ENCODE results near the gene CNTNAP2. TPM values are rescaled to one million over a fixed set of nuclear protein-coding genes. Genes with fewer than 3 reads are reported as not detected.

CNTNAP2 gene
- total and polyA plus RNA-seq, 7 donors, result 0.60 to 2.4 (median 1.7) TPM

DNA sequence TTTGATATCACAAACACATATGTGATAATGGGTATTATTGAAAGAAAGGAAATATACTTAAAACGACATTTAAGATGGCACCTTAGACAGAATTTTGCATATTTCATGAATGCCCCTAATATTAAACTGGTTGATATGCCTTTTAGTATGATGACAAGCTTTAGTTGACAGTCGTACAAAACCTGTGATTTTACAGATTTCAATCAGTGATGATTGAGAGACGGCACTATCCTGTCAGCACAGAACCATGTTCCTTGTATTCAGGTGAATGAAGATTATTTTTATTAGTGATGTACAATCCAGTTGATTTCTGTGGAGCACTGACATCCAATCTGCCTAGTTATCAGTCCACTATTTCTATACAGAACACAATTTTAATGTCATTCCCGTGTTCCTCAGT is 333.0 kb downstream of the CNTNAP2 start:
- DNase-seq, result no peak
- 78 to 82% methylated on average over 4 of the region's 4 CpGs for WGBS, 2 donors
- Histone ChIP-seq H3K4me1 (no peaks in the 10 kb centered on the region), H3K27ac (no peak overlapping the region), H3K9me3 (no peaks in the 10 kb centered on the region), H3K36me3 (no peaks in the 10 kb centered on the region), H3K27me3 (no peaks in the 10 kb centered on the region), H3K4me3 (no peak overlapping the region)
- intact Hi-C loops (cut with DNase I), result no loop called here
- TF ChIP-seq POLR2AphosphoS5 (IDR thresholded peaks at IDR 0.05), result no peak
- TF ChIP-seq POLR2A (IDR thresholded peaks at IDR 0.05), result no peak
- TF ChIP-seq, protein P1, sequence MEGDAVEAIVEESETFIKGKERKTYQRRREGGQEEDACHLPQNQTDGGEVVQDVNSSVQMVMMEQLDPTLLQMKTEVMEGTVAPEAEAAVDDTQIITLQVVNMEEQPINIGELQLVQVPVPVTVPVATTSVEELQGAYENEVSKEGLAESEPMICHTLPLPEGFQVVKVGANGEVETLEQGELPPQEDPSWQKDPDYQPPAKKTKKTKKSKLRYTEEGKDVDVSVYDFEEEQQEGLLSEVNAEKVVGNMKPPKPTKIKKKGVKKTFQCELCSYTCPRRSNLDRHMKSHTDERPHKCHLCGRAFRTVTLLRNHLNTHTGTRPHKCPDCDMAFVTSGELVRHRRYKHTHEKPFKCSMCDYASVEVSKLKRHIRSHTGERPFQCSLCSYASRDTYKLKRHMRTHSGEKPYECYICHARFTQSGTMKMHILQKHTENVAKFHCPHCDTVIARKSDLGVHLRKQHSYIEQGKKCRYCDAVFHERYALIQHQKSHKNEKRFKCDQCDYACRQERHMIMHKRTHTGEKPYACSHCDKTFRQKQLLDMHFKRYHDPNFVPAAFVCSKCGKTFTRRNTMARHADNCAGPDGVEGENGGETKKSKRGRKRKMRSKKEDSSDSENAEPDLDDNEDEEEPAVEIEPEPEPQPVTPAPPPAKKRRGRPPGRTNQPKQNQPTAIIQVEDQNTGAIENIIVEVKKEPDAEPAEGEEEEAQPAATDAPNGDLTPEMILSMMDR (IDR thresholded peaks at IDR 0.05), result no peak
- TF ChIP-seq EP300 (IDR thresholded peaks at IDR 0.05), result no peak

DNA sequence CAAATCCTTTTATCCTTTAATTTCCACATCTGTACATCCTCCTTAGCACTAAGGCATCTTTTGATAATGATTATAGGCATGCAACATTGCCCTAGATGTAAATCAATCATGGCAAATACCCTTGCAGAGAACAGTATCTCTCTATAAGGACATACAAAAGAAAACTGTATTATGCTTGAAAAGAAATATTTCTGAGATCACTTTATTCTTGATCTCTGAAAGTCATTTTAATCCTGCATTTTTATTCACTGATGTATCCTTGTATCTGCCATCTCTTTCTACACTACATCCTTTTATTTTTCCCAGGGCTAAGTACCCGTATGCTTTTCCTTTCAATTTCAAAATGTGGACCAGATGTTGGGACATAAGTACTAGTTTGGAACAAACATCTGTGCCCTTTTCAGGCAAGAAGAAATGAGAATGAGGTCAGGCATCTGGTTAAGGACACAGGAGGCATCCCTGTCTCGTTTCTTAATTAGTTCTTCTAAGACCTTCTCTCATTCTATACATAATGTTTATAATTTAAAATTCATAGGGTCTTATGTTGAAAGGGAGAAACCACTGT is 338.6 kb downstream of the CNTNAP2 start:
- TF ChIP-seq POLR2AphosphoS5 (IDR thresholded peaks at IDR 0.05), result no peak
- TF ChIP-seq, protein P1 (IDR thresholded peaks at IDR 0.05), result no peak
- no peak for TF ChIP-seq EP300 (IDR thresholded peaks at IDR 0.05)
- no peak for TF ChIP-seq POLR2A (IDR thresholded peaks at IDR 0.05)
- Histone ChIP-seq H3K27ac (no peak overlapping the region), H3K27me3 (no peaks in the 10 kb centered on the region), H3K9me3 (no peaks in the 10 kb centered on the region), H3K4me3 (no peak overlapping the region), H3K4me1 (no peaks in the 10 kb centered on the region), H3K36me3 (no peaks in the 10 kb centered on the region)
- WGBS, 2 donors, result 45 to 64% methylated on average over 2 of the region's 2 CpGs
- no peak for DNase-seq
- intact Hi-C loops (cut with DNase I), result no loop called here

DNA sequence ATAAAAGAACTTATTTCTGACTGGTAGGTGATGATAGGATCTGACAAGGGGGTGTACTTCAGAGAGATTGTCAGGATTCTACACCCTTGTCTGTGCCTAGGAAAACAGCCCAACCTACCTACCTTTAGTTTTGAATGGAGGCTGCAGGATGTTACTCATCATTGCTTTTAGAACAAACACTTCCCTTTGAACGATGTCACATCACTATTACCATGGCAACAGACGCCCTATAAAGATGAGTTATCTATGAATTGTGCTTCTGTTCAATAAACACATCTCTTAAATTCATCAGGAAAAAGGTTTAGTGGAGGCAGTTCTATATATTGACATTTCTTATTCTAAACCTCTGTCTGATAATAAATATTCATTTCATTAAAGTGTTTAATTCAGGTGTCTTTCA is 362.4 kb downstream of the CNTNAP2 start:
- Histone ChIP-seq H3K27me3 (no peaks in the 10 kb centered on the region), H3K9me3 (no peaks in the 10 kb centered on the region), H3K27ac (no peak overlapping the region), H3K4me1 (no peaks in the 10 kb centered on the region), H3K4me3 (no peak overlapping the region), H3K36me3 (no peaks in the 10 kb centered on the region)
- TF ChIP-seq POLR2A (IDR thresholded peaks at IDR 0.05), result no peak
- intact Hi-C loops (cut with DNase I), result no loop called here
- no peak for DNase-seq
- WGBS, 2 donors, result 38 to 44% methylated on average over 2 of the region's 2 CpGs

DNA sequence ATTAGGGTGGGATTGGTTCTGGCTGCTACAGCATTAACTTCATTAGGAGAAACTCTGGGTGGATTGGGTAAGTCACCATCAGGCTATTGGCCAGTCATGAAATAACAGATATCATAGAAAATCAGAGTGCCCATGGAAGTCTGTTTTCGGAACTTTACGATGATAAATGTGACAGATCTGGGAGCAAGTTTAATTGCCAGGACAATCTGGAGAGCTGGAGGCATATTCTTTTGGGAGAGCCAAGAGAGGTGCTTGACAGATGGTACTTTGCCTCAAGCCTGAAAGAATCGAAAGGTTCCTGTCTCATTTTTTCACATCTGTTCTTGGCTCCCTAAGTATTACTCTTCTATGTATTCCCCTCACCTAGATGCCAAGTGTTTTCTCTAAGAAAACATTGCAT is 369.9 kb downstream of the CNTNAP2 start:
- 92 to 96% methylated on average over 3 of the region's 3 CpGs for WGBS, 2 donors
- no peak for DNase-seq
- H3K4me1 ChIP-seq, result no peaks in the 10 kb centered on the region
- peaks cover 0 to 3% (median 0%) of the 10 kb centered on the region in 4 donors for H3K9me3 ChIP-seq
- H3K27me3 ChIP-seq, result no peaks in the 10 kb centered on the region
- intact Hi-C loops (cut with DNase I), result no loop called here
- TF ChIP-seq POLR2AphosphoS5 (IDR thresholded peaks at IDR 0.05) (no peak), POLR2A (IDR thresholded peaks at IDR 0.05) (no peak), EP300 (IDR thresholded peaks at IDR 0.05) (no peak)
- TF ChIP-seq, protein P1 (IDR thresholded peaks at IDR 0.05), result no peak
- H3K4me3 ChIP-seq, result no peak overlapping the region
- H3K27ac ChIP-seq, result no peak overlapping the region
- no peaks in the 10 kb centered on the region for H3K36me3 ChIP-seq

DNA sequence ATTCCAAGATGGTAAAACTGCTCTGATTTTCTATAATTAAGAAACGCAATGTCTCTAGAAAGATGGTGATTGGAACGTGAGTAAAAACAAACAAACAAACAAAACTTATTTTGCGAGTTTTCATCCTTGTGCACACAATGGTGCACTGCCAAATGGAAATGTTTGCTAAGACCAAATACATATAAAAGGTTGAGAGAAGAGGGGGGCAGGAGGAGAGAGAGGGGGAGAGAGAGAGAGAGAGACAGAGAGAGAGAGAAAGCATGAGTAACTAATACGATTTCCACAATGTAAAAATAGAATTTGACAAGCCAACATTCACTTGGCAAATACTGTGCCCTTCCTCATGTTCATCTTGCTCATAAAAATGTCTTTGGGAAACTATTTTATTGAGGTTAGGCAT is 375.4 kb downstream of the CNTNAP2 start:
- TF ChIP-seq POLR2A (IDR thresholded peaks at IDR 0.05), result no peak
- no peak for TF ChIP-seq EP300 (IDR thresholded peaks at IDR 0.05)
- TF ChIP-seq, protein P1 (IDR thresholded peaks at IDR 0.05), result no peak
- TF ChIP-seq POLR2AphosphoS5 (IDR thresholded peaks at IDR 0.05), result no peak
- DNase-seq, result no peak
- Histone ChIP-seq H3K9me3 (no peaks in the 10 kb centered on the region), H3K36me3 (no peaks in the 10 kb centered on the region), H3K27ac (no peak overlapping the region), H3K27me3 (no peaks in the 10 kb centered on the region), H3K4me3 (no peak overlapping the region), H3K4me1 (no peaks in the 10 kb centered on the region)
- WGBS, 2 donors, result 21 to 68% methylated on average over 4 of the region's 4 CpGs
- intact Hi-C loops (cut with DNase I), result no loop called here
